ENCODE results near the gene SPRR2F. TPM values are rescaled to one million over a fixed set of nuclear protein-coding genes. Genes with fewer than 3 reads are reported as not detected.

The SPRR2F gene
- total and polyA plus RNA-seq, 4 donors, result not detected

DNA sequence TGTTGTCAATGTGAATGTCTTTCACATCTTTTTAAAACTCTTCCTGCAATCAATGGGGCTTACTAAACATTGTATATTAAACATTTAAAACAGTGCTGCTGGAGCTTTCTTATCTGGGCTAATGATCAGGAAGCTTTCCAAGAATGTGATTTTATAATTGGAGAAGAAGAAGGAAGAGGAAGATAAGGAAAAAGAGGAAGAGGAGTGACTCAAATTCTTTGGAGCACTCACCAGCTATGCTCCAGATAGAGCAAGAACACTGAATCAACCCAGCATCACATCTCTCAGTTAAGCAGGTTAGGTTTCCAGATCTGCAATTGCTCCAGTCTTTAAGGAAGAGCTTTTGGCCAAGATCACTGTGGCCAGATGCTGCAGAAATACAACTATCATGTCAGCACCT lies 17.6 kb downstream of the SPRR2F start:
- Histone ChIP-seq H3K4me3 (ENCODE audit: low read depth in 1 of 3, low read length in 3 of 3) (no peak overlapping the region), H3K27ac (ENCODE audit: low read depth in 1 of 2, low read length in 2 of 2) (no peak overlapping the region), H3K4me1 (ENCODE audit: control insufficient read depth in 4 of 4, insufficient read depth in 4 of 4, low read length in 3 of 4) (no peaks in the 10 kb centered on the region), H3K9ac (ENCODE audit: low read depth in 1 of 2, low read length in 2 of 2) (no peak overlapping the region), H3K9me3 (ENCODE audit: control insufficient read depth in 4 of 4, low read length in 3 of 4) (no peaks in the 10 kb centered on the region), H3K36me3 (ENCODE audit: control insufficient read depth in 4 of 4, insufficient read depth in 3 of 4, low read depth in 1 of 4, low read length in 3 of 4) (no peaks in the 10 kb centered on the region), H3K27me3 (ENCODE audit: control insufficient read depth in 4 of 4, insufficient read depth in 4 of 4, low read length in 3 of 4) (no peaks in the 10 kb centered on the region)
- no peak for DNase-seq (ENCODE audit: low spot score)
- no peak for TF ChIP-seq MAX (IDR thresholded peaks at IDR 0.05)
- no peak for TF ChIP-seq FOXA2 (IDR thresholded peaks at IDR 0.05)
- no peak for TF ChIP-seq RAD21 (IDR thresholded peaks at IDR 0.05)
- TF ChIP-seq, protein P1, sequence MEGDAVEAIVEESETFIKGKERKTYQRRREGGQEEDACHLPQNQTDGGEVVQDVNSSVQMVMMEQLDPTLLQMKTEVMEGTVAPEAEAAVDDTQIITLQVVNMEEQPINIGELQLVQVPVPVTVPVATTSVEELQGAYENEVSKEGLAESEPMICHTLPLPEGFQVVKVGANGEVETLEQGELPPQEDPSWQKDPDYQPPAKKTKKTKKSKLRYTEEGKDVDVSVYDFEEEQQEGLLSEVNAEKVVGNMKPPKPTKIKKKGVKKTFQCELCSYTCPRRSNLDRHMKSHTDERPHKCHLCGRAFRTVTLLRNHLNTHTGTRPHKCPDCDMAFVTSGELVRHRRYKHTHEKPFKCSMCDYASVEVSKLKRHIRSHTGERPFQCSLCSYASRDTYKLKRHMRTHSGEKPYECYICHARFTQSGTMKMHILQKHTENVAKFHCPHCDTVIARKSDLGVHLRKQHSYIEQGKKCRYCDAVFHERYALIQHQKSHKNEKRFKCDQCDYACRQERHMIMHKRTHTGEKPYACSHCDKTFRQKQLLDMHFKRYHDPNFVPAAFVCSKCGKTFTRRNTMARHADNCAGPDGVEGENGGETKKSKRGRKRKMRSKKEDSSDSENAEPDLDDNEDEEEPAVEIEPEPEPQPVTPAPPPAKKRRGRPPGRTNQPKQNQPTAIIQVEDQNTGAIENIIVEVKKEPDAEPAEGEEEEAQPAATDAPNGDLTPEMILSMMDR (IDR thresholded peaks at IDR 0.05; ENCODE audit: low read depth, low read length, missing input control), result no peak
- TF ChIP-seq ATF3 (IDR thresholded peaks at IDR 0.05), result no peak
- TF ChIP-seq HNF4A (conservative IDR thresholded peaks at IDR 0.05), result no peak
- no peak for TF ChIP-seq HNF4G (IDR thresholded peaks at IDR 0.05)
- TF ChIP-seq RXRA (IDR thresholded peaks at IDR 0.05), result no peak
- TF ChIP-seq GABPA (IDR thresholded peaks at IDR 0.05 in 1 of 2, conservative IDR thresholded peaks at IDR 0.05 in 1 of 2), result no peak
- no peak for TF ChIP-seq SP1 (IDR thresholded peaks at IDR 0.05)
- TF ChIP-seq ZBTB33 (IDR thresholded peaks at IDR 0.05), result no peak
- TF ChIP-seq NR2F2 (IDR thresholded peaks at IDR 0.05), result no peak
- TF ChIP-seq EGR1 (IDR thresholded peaks at IDR 0.05; ENCODE audit: low read depth in 2 of 2), result no peak
- TF ChIP-seq, protein P2, sequence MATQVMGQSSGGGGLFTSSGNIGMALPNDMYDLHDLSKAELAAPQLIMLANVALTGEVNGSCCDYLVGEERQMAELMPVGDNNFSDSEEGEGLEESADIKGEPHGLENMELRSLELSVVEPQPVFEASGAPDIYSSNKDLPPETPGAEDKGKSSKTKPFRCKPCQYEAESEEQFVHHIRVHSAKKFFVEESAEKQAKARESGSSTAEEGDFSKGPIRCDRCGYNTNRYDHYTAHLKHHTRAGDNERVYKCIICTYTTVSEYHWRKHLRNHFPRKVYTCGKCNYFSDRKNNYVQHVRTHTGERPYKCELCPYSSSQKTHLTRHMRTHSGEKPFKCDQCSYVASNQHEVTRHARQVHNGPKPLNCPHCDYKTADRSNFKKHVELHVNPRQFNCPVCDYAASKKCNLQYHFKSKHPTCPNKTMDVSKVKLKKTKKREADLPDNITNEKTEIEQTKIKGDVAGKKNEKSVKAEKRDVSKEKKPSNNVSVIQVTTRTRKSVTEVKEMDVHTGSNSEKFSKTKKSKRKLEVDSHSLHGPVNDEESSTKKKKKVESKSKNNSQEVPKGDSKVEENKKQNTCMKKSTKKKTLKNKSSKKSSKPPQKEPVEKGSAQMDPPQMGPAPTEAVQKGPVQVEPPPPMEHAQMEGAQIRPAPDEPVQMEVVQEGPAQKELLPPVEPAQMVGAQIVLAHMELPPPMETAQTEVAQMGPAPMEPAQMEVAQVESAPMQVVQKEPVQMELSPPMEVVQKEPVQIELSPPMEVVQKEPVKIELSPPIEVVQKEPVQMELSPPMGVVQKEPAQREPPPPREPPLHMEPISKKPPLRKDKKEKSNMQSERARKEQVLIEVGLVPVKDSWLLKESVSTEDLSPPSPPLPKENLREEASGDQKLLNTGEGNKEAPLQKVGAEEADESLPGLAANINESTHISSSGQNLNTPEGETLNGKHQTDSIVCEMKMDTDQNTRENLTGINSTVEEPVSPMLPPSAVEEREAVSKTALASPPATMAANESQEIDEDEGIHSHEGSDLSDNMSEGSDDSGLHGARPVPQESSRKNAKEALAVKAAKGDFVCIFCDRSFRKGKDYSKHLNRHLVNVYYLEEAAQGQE (IDR thresholded peaks at IDR 0.05), result no peak
- TF ChIP-seq JUND (IDR thresholded peaks at IDR 0.05), result no peak
- no peak for TF ChIP-seq TAF1 (conservative IDR thresholded peaks at IDR 0.05)
- TF ChIP-seq YY1 (IDR thresholded peaks at IDR 0.05), result no peak
- TF ChIP-seq FOXA1 (IDR thresholded peaks at IDR 0.05), result no peak
